HCT116 (cell line): ENCODE results near the gene ZNF254. TPM values are rescaled to one million over a fixed set of nuclear protein-coding genes. Genes with fewer than 3 reads are reported as not detected.

Experiments used
- ATAC-seq: fragments of 200-7000 bp; cut with Tn5 transposase; 2 replicates; pipeline ENCODE4 v1.9.1; 2020; ENCODE audit warnings: mild to moderate bottlenecking, moderate library complexity
- BruUV-seq: library from RNA; stranded (reverse); fragments of 400-500 nt; replicated peaks from 2 replicates; lab custom pipeline; 2021; lab: Mats Ljungman, UMichigan
- CTCF ChIA-PET: fragments of 300-600 bp; sonication (Branson Sonifier 250); formaldehyde crosslinking; loops from one replicate; lab custom pipeline; 2021; ENCODE audit warnings: antibody characterized with exemption; lab: Charles Lee
- POLR2A ChIA-PET: fragments of 300-600, 350-600 bp; sonication (Branson Sonifier 250); formaldehyde crosslinking; loops from one replicate; lab custom pipeline; 2021; ENCODE audit warnings: antibody characterized with exemption; lab: Charles Lee
- RAD21 ChIA-PET, 2 experiments: fragments of 300-600 bp; sonication (Branson Sonifier 250); formaldehyde crosslinking; loops; one replicate each; lab custom pipeline; 2023; ENCODE audit warnings: low total read pairs in 2 of 2; ENCODE audit not compliant: uncharacterized antibody in 2 of 2, unreplicated experiment in 2 of 2, low non-redundant PET in 1 of 2; lab: Charles Lee
- DNase-seq: peaks from one replicate; pipeline ENCODE4 v3.0.0-alpha.2; 2010; ENCODE audit warnings: low read depth, low spot score
- H2AFZ ChIP-seq: fragments of 200-600 bp; shearing (Covaris generic), sonication (generic); 2 replicates; pipeline ENCODE4 v1.6.1; 2017; ENCODE audit warnings: low read depth, mixed run types, mixed read lengths, antibody characterized with exemption, low read length; ENCODE audit not compliant: poor library complexity, severe bottlenecking
- H3K27ac ChIP-seq: 2 replicates; pipeline ENCODE4 v1.5.1; 2012; ENCODE audit warnings: low read depth, low read length
- H3K27me3 ChIP-seq: fragments of 200-600 bp; sonication (generic); 2 replicates; pipeline ENCODE4 v1.6.1; 2016; ENCODE audit warnings: mixed run types, low read length, mixed read lengths; ENCODE audit not compliant: insufficient read depth
- H3K36me3 ChIP-seq, 2 experiments: fragments of 200-500 bp in 1 of 2; fragments of 200-600 bp in 1 of 2; sonication (Bioruptor generic) in 1 of 2; sonication (generic) in 1 of 2; 2 replicates each; pipeline versions ENCODE4 v1.5.1 to v1.6.1; 2014 to 2016; ENCODE audit warnings: low read length in 2 of 2, inconsistent platforms in 1 of 2, mixed read lengths in 1 of 2, mixed run types in 1 of 2; ENCODE audit not compliant: insufficient read depth in 2 of 2, control insufficient read depth in 1 of 2
- H3K4me1 ChIP-seq, 2 experiments: fragments of 200-600 bp in 1 of 2; sonication (generic) in 1 of 2; 2 replicates each; pipeline versions ENCODE4 v1.5.1 to v1.6.1; 2012 to 2017; ENCODE audit warnings: low read length in 2 of 2, inconsistent platforms in 1 of 2, mild to moderate bottlenecking in 1 of 2, mixed read lengths in 1 of 2, mixed run types in 1 of 2, moderate library complexity in 1 of 2; ENCODE audit not compliant: insufficient read depth in 2 of 2, control insufficient read depth in 1 of 2
- H3K4me2 ChIP-seq: fragments of 200-600 bp; sonication (generic); 2 replicates; pipeline ENCODE4 v1.6.1; 2017; ENCODE audit warnings: mixed run types, low read length, mixed read lengths
- H3K4me3 ChIP-seq, 2 experiments: fragments of 200-600 bp in 1 of 2; sonication (generic) in 1 of 2; replicated peaks in 1 of 2; 2 replicates each; pipeline ENCODE4 v1.5.1; 2011 to 2016; ENCODE audit warnings: low read length in 2 of 2, control low read depth in 1 of 2, low read depth in 1 of 2, mild to moderate bottlenecking in 1 of 2, mixed read lengths in 1 of 2, mixed run types in 1 of 2
- H3K79me2 ChIP-seq: fragments of 200-600 bp; sonication (generic); 2 replicates; pipeline ENCODE4 v1.6.1; 2017; ENCODE audit warnings: mild to moderate bottlenecking, mixed run types, low read length, moderate library complexity, mixed read lengths; ENCODE audit not compliant: insufficient read depth
- H3K9ac ChIP-seq: fragments of 200-600 bp; sonication (generic); 2 replicates; pipeline ENCODE4 v1.6.1; 2016; ENCODE audit warnings: low read length, mixed read lengths
- H3K9me2 ChIP-seq: fragments of 200-600 bp; sonication (generic), shearing (Covaris generic); 2 replicates; pipeline ENCODE4 v1.6.1; 2017; ENCODE audit warnings: mixed run types, mild to moderate bottlenecking, moderate library complexity; ENCODE audit not compliant: insufficient read depth
- H3K9me3 ChIP-seq, 2 experiments: fragments of 200-500 bp in 1 of 2; fragments of 200-600 bp in 1 of 2; sonication (Bioruptor generic) in 1 of 2; sonication (generic) in 1 of 2; 2 replicates each; pipeline ENCODE4 v1.6.1; 2014 to 2017; ENCODE audit warnings: low read length in 2 of 2, mixed read lengths in 2 of 2, inconsistent platforms in 1 of 2, low read depth in 1 of 2, mild to moderate bottlenecking in 1 of 2, mixed run types in 1 of 2, moderate library complexity in 1 of 2; ENCODE audit not compliant: control insufficient read depth in 1 of 2, insufficient read depth in 1 of 2
- H4K20me1 ChIP-seq: fragments of 200-600 bp; sonication (generic), shearing (Covaris generic); 2 replicates; pipeline ENCODE4 v1.6.1; 2017; ENCODE audit warnings: mixed run types, mild to moderate bottlenecking, moderate library complexity; ENCODE audit not compliant: insufficient read depth
- CBX3 ChIP-seq: IDR thresholded peaks from 2 replicates; pipeline ENCODE4 v1.6.1; 2012; ENCODE audit warnings: low read depth
- CEBPB ChIP-seq: IDR thresholded peaks from 2 replicates; pipeline ENCODE4 v1.6.1; 2012; ENCODE audit warnings: low read depth
- CTCF ChIP-seq, 3 experiments: fragments of 200-600 bp in 1 of 3; sonication (generic) in 1 of 3; IDR thresholded peaks in 2 of 3; conservative IDR thresholded peaks in 1 of 3; 2 replicates each; pipeline ENCODE4 v1.5.1; 2012 to 2017; ENCODE audit warnings: low read depth in 2 of 3, low read length in 2 of 3, antibody characterized with exemption in 1 of 3, borderline replicate concordance in 1 of 3, control low read depth in 1 of 3, mild to moderate bottlenecking in 1 of 3, mixed read lengths in 1 of 3, mixed run types in 1 of 3, moderate library complexity in 1 of 3; ENCODE audit not compliant: insufficient read depth in 1 of 3
- EZH2 ChIP-seq: fragments of 200-600 bp; sonication (generic); IDR thresholded peaks from 2 replicates; pipeline ENCODE4 v1.6.1; 2017; ENCODE audit warnings: antibody characterized with exemption, mixed run types
- FOSL1 ChIP-seq: IDR thresholded peaks from 2 replicates; pipeline ENCODE4 v1.6.1; 2012; ENCODE audit warnings: low read depth
- JUND ChIP-seq: IDR thresholded peaks from 2 replicates; pipeline ENCODE4 v1.6.1; 2012
- POLR2A ChIP-seq: IDR thresholded peaks from 2 replicates; pipeline ENCODE4 v1.7.0; 2011; ENCODE audit warnings: borderline replicate concordance; ENCODE audit not compliant: insufficient read depth, insufficient read length; ENCODE audit errors: extremely low read depth
- RAD21 ChIP-seq: IDR thresholded peaks from 2 replicates; pipeline ENCODE4 v1.6.1; 2012; ENCODE audit warnings: low read depth, mild to moderate bottlenecking
- SP1 ChIP-seq: IDR thresholded peaks from 2 replicates; pipeline ENCODE4 v1.6.1; 2012; ENCODE audit warnings: low read depth
- TCF7L2 ChIP-seq: IDR thresholded peaks from 2 replicates; pipeline ENCODE4 v1.7.0; 2011; ENCODE audit warnings: borderline replicate concordance, inconsistent platforms; ENCODE audit not compliant: insufficient read depth, insufficient read length; ENCODE audit errors: extremely low read depth
- YY1 ChIP-seq: IDR thresholded peaks from 2 replicates; pipeline ENCODE4 v1.6.1; 2011; ENCODE audit warnings: low read length, low read depth, moderate library complexity, mild to moderate bottlenecking; ENCODE audit not compliant: insufficient replicate concordance; ENCODE audit errors: extremely low read depth
- ZFX ChIP-seq: fragments of 450-650 bp; IDR thresholded peaks from 2 replicates; pipeline ENCODE4 v1.6.1; 2017
- ZNF274 ChIP-seq: fragments of 200-500 bp; sonication (Bioruptor generic); IDR thresholded peaks from 2 replicates; pipeline ENCODE4 v1.6.1; 2014; ENCODE audit warnings: mild to moderate bottlenecking, low read depth, low read length, inconsistent platforms
- intact Hi-C: fragments of 100-400 bp; cut with micrococcal nuclease; formaldehyde crosslinking; loops from 2 replicates; pipeline ENCODE4 v1.10.0; 2022
- total RNA-seq: library from RNA; stranded (reverse); gene quantifications from one replicate; pipeline ENCODE4 v1.2.1, GENCODE V29; 2021; ENCODE audit not compliant: unreplicated experiment
- TF ChIP-seq, protein P1 (sequence below): IDR thresholded peaks from 2 replicates; pipeline ENCODE4 v1.6.1; 2012
- TF ChIP-seq, protein P2 (sequence below): IDR thresholded peaks from 2 replicates; pipeline ENCODE4 v1.6.1; 2011; ENCODE audit warnings: mild to moderate bottlenecking, low read length, moderate library complexity; ENCODE audit not compliant: insufficient replicate concordance; ENCODE audit errors: extremely low read depth

Gene ZNF254
- total RNA-seq, 1 experiment from 2014 or later: 2.5 TPM

DNA sequence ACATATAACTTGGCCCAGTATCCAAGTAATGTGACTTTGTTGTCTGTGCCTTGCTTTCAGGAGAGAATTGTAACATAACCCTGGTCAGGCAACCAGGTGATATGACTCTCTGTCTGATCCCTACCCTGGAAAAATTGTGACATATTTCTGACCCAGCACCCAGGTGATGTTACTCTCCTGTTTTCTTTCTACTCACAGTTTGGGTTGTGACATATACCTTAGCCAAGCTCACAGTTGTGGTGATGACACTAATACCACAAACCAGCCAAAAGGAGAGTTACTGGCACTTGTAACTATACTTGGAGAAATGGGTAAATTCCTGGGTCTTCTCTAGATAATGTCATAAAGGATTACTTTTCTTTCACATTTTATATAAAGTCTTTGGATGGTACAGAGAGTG, 14.3 kb upstream of the ZNF254 start:
- RAD21 ChIA-PET: no interaction called here
- H3K4me1 ChIP-seq: no peaks in the 10 kb centered on the region
- peaks cover 2 to 8% of the 10 kb centered on the region in 2 experiments; a peak in 1 of 4 replicates for H3K9me3 ChIP-seq
- H3K4me3 ChIP-seq: no peak overlapping the region
- CTCF ChIA-PET: no interaction called here
- H3K27ac ChIP-seq: no peak overlapping the region
- no peak overlapping the region for H2AFZ ChIP-seq
- H3K9ac ChIP-seq: no peak overlapping the region
- ATAC-seq: no peak
- no TSS peak for BruUV-seq
- no peak for DNase-seq
- POLR2A ChIA-PET: no interaction called here
- no peaks in the 10 kb centered on the region for H3K36me3 ChIP-seq
- H4K20me1 ChIP-seq: no peaks in the 10 kb centered on the region
- H3K79me2 ChIP-seq: no peaks in the 10 kb centered on the region
- H3K4me2 ChIP-seq: no peak overlapping the region
- no peaks in the 10 kb centered on the region for H3K9me2 ChIP-seq
- no peaks in the 10 kb centered on the region for H3K27me3 ChIP-seq
- TF ChIP-seq, protein P1, sequence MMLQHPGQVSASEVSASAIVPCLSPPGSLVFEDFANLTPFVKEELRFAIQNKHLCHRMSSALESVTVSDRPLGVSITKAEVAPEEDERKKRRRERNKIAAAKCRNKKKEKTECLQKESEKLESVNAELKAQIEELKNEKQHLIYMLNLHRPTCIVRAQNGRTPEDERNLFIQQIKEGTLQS: no peak
- TF ChIP-seq FOSL1 (no peak), CBX3 (no peak)
- intact Hi-C loops: no loop called here

DNA sequence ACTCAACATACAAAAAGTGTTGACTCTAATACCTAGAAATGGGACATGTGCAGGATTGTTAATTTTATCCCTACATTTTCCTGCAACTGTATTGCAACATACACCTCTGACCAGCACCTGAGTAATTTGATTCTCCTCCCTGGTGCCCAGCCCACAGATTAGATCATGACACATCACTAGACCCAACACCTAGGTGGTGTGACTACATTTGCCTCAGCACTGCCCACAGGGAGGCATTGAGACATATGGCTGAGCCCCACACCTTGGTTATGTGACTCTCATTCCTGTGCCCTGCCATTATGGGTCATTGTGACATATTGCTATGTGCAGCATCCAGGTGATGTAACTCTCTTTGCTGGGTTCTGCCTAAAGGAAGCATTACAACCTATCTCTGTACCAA, 13.2 kb upstream of the ZNF254 start:
- Histone ChIP-seq H3K4me2 (no peak overlapping the region), H3K27me3 (no peaks in the 10 kb centered on the region), H3K27ac (no peak overlapping the region), H3K4me1 (no peaks in the 10 kb centered on the region), H3K9me2 (no peaks in the 10 kb centered on the region), H3K4me3 (no peak overlapping the region), H4K20me1 (no peaks in the 10 kb centered on the region), H3K79me2 (no peaks in the 10 kb centered on the region), H3K36me3 (no peaks in the 10 kb centered on the region), H3K9me3 (peaks cover 0 to 8% of the 10 kb centered on the region in 2 experiments; a peak in 1 of 4 replicates), H2AFZ (no peak overlapping the region), H3K9ac (no peak overlapping the region)
- intact Hi-C loops: no loop called here
- RAD21 ChIA-PET: no interaction called here
- BruUV-seq: no TSS peak
- DNase-seq: no peak
- POLR2A ChIA-PET: no interaction called here
- ATAC-seq: no peak
- CTCF ChIA-PET: no interaction called here
- no peak for TF ChIP-seq ZNF274
- no peak for TF ChIP-seq YY1
- TF ChIP-seq, protein P2, sequence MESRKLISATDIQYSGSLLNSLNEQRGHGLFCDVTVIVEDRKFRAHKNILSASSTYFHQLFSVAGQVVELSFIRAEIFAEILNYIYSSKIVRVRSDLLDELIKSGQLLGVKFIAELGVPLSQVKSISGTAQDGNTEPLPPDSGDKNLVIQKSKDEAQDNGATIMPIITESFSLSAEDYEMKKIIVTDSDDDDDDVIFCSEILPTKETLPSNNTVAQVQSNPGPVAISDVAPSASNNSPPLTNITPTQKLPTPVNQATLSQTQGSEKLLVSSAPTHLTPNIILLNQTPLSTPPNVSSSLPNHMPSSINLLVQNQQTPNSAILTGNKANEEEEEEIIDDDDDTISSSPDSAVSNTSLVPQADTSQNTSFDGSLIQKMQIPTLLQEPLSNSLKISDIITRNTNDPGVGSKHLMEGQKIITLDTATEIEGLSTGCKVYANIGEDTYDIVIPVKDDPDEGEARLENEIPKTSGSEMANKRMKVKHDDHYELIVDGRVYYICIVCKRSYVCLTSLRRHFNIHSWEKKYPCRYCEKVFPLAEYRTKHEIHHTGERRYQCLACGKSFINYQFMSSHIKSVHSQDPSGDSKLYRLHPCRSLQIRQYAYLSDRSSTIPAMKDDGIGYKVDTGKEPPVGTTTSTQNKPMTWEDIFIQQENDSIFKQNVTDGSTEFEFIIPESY: no peak
- no peak for TF ChIP-seq JUND
- no peak for TF ChIP-seq TCF7L2
- no peak for TF ChIP-seq EZH2
- no peak for TF ChIP-seq CTCF (IDR thresholded peaks at IDR 0.05 in 2 of 3, conservative IDR thresholded peaks at IDR 0.05 in 1 of 3; ENCODE audit: borderline replicate concordance in 1 of 3, insufficient read depth in 1 of 3, low read depth in 2 of 3, low read length in 2 of 3)
- TF ChIP-seq SP1: no peak
- TF ChIP-seq RAD21: no peak
- TF ChIP-seq CEBPB: no peak
- no peak for TF ChIP-seq ZFX
- no peak for TF ChIP-seq FOSL1
- no peak for TF ChIP-seq CBX3
- no peak for TF ChIP-seq POLR2A
